22Rv1 (cell line): ENCODE results near the gene SDK1.

Experiments used
- CTCF ChIP-seq: fragments of 450-650 bp; IDR thresholded peaks from 2 replicates; pipeline ENCODE4 v1.5.1; 2017; ENCODE audit warnings: mild to moderate bottlenecking
- ZFX ChIP-seq: fragments of 450-650 bp; IDR thresholded peaks from 2 replicates; pipeline ENCODE4 v1.6.1; 2017; ENCODE audit warnings: antibody characterized with exemption, borderline replicate concordance

- no peak for TF ChIP-seq CTCF
- TF ChIP-seq ZFX = no peak
Observed at GRCh38 chr7:4056552-4057288, 755.7 kb downstream of the SDK1 start.
